K562 (cell line): ENCODE measurements around the gene NKAPL. TPM values are rescaled to one million over a fixed set of nuclear protein-coding genes. Genes with fewer than 3 reads are reported as not detected.

Experiments
- ATAC-seq: fragments of 200-7000 bp; cut with Tn5 transposase; 3 replicates; pipeline ENCODE4 v1.9.1; 2020; ENCODE audit warnings: moderate library complexity
- BruUV-seq: library from RNA; stranded (reverse); fragments of 400-500 nt; replicated peaks from 2 replicates; lab custom pipeline; 2021; lab: Mats Ljungman, UMichigan
- CTCF ChIA-PET: fragments of 300-600 bp; formaldehyde crosslinking; extraction: SDS; loops from one replicate; lab custom pipeline; 2021; ENCODE audit warnings: low intra/inter-chr PET ratio; lab: Yijun Ruan, JAX
- POLR2A ChIA-PET: fragments of 300-600, 350-650 bp; sonication (Branson Sonifier 250); formaldehyde crosslinking; extraction: SDS; loops from one replicate; lab custom pipeline; 2021; ENCODE audit warnings: antibody characterized with exemption, inconsistent platforms; lab: Yijun Ruan, JAX
- DNase-seq, 4 experiments: peaks; one replicate each; pipeline versions ENCODE4 v3.0.0 to v3.0.0-alpha.2; 2011 to 2018; ENCODE audit warnings: low spot score in 3 of 4, mixed read lengths in 3 of 4; ENCODE audit errors: extremely low read depth in 1 of 4
- FAIRE-seq: peaks from 2 replicates; lab custom pipeline; 2011; peaks lifted over from hg19 to GRCh38; lab: Jason Lieb, UNC
- H2AFZ ChIP-seq: 2 replicates; pipeline ENCODE4 v1.6.0; 2011; ENCODE audit warnings: low read depth, low read length, control low read depth, inconsistent platforms
- H3K27ac ChIP-seq: fragments of 200-600 bp; 3 replicates; pipeline ENCODE4 v1.8.0; 2011; ENCODE audit warnings: low read depth, mild to moderate bottlenecking, control low read depth, inconsistent platforms, low read length, moderate library complexity, mixed read lengths; ENCODE audit errors: extremely low read depth
- H3K27me3 ChIP-seq, 2 experiments: fragments of 300-600 bp in 1 of 2; 2 replicates in 1 of 2; 3 replicates in 1 of 2; pipeline versions ENCODE4 v1.6.0 to v1.8.0; 2011; ENCODE audit warnings: inconsistent platforms in 2 of 2, low read length in 2 of 2, mild to moderate bottlenecking in 1 of 2, mixed read lengths in 1 of 2, moderate library complexity in 1 of 2; ENCODE audit not compliant: control insufficient read depth in 2 of 2, insufficient read depth in 2 of 2
- H3K36me3 ChIP-seq: fragments of 300-600 bp; 3 replicates; pipeline ENCODE4 v1.8.0; 2011; ENCODE audit warnings: mild to moderate bottlenecking, low read length, inconsistent platforms; ENCODE audit not compliant: control insufficient read depth, insufficient read depth
- H3K4me1 ChIP-seq, 2 experiments: fragments of 200-600 bp in 1 of 2; replicated peaks in 1 of 2; 2 replicates in 1 of 2; 3 replicates in 1 of 2; pipeline versions ENCODE4 v1.5.1 to v1.8.0; 2011; ENCODE audit warnings: inconsistent platforms in 2 of 2, low read length in 2 of 2, mild to moderate bottlenecking in 1 of 2, mixed read lengths in 1 of 2, moderate library complexity in 1 of 2; ENCODE audit not compliant: control insufficient read depth in 2 of 2, insufficient read depth in 2 of 2
- H3K4me2 ChIP-seq: 2 replicates; pipeline ENCODE4 v1.6.1; 2011; ENCODE audit warnings: low read length, control low read depth, inconsistent platforms, mixed read lengths; ENCODE audit not compliant: insufficient read depth
- H3K4me3 ChIP-seq: fragments of 200-600 bp; sonication (generic), shearing (Covaris generic); 2 replicates; pipeline ENCODE4 v1.5.1; 2016; ENCODE audit warnings: control low read depth, inconsistent platforms
- H3K79me2 ChIP-seq: fragments of 200-600 bp; 3 replicates; pipeline ENCODE4 v1.8.0; 2011; ENCODE audit warnings: low read length, inconsistent platforms; ENCODE audit not compliant: control insufficient read depth, insufficient read depth
- H3K9ac ChIP-seq, 2 experiments: 2 replicates each; pipeline versions ENCODE4 v1.6.0 to v1.6.1; 2011; ENCODE audit warnings: low read depth in 2 of 2, low read length in 2 of 2, control low read depth in 1 of 2, inconsistent platforms in 1 of 2, mild to moderate bottlenecking in 1 of 2, mixed read lengths in 1 of 2; ENCODE audit not compliant: insufficient read depth in 1 of 2
- H3K9me1 ChIP-seq: one replicate; pipeline ENCODE4 v1.6.0; 2011; ENCODE audit warnings: inconsistent platforms, mild to moderate bottlenecking, low read length, moderate library complexity; ENCODE audit not compliant: control insufficient read depth, insufficient read depth
- H3K9me3 ChIP-seq: replicated peaks from 2 replicates; pipeline ENCODE4 v1.5.1; 2011; ENCODE audit warnings: low read depth, low read length, inconsistent platforms; ENCODE audit not compliant: control insufficient read depth, insufficient read depth
- H4K20me1 ChIP-seq: replicated peaks from 2 replicates; pipeline ENCODE4 v1.6.1; 2011; ENCODE audit warnings: low read length, inconsistent platforms, mixed read lengths; ENCODE audit not compliant: control insufficient read depth, insufficient read depth
- DPF2 ChIP-seq: fragments of 450-650 bp; IDR thresholded peaks from 2 replicates; pipeline ENCODE4 v1.6.1; 2016
- EHMT2 ChIP-seq: fragments of 450-650 bp; IDR thresholded peaks from 2 replicates; pipeline ENCODE4 v1.6.1; 2018; ENCODE audit warnings: antibody characterized with exemption
- L3MBTL2 ChIP-seq: fragments of 450-650 bp; IDR thresholded peaks from 2 replicates; pipeline ENCODE4 v1.6.1; 2016; ENCODE audit warnings: mild to moderate bottlenecking, moderate library complexity
- MLLT1 ChIP-seq, 2 experiments: fragments of 450-650 bp; IDR thresholded peaks; 2 replicates each; pipeline ENCODE4 v1.6.1; 2016
- NEUROD1 ChIP-seq: fragments of 150-350 bp; IDR thresholded peaks from 2 replicates; pipeline ENCODE4 v1.6.1; 2014; ENCODE audit warnings: borderline replicate concordance, low read length, low read depth; ENCODE audit not compliant: partially characterized antibody
- NUFIP1 ChIP-seq: fragments of 450-650 bp; IDR thresholded peaks from 2 replicates; pipeline ENCODE4 v1.6.1; 2018; ENCODE audit not compliant: partially characterized antibody
- RB1 ChIP-seq: fragments of 450-650 bp; IDR thresholded peaks from 2 replicates; pipeline ENCODE4 v1.6.1; 2017; ENCODE audit warnings: low read depth, mild to moderate bottlenecking
- SIN3A ChIP-seq, 2 experiments: fragments of 150-350 bp in 1 of 2; IDR thresholded peaks; 2 replicates each; pipeline ENCODE4 v1.6.1; 2011 to 2016; ENCODE audit warnings: borderline replicate concordance in 2 of 2, low read depth in 2 of 2, low read length in 2 of 2, mild to moderate bottlenecking in 2 of 2, moderate library complexity in 2 of 2; ENCODE audit not compliant: control insufficient read depth in 1 of 2
- SP1 ChIP-seq: sonication (generic); formaldehyde crosslinking; IDR thresholded peaks from 2 replicates; pipeline ENCODE4 v1.8.1; 2022; ENCODE audit warnings: mild to moderate bottlenecking, missing genetic modification reagents
- TCF7L2 ChIP-seq: fragments of 150-350 bp; IDR thresholded peaks from 2 replicates; pipeline ENCODE4 v1.6.1; 2016; ENCODE audit warnings: low read depth, mild to moderate bottlenecking, low read length, moderate library complexity
- ZBTB7A ChIP-seq: IDR thresholded peaks from 2 replicates; pipeline ENCODE4 v1.6.1; 2011; ENCODE audit warnings: low read depth, mild to moderate bottlenecking, low read length, moderate library complexity, borderline replicate concordance; ENCODE audit not compliant: control insufficient read depth
- ZNF507 ChIP-seq: conservative IDR thresholded peaks from 2 replicates; pipeline ENCODE4 v1.6.1; 2017; ENCODE audit warnings: missing genetic modification characterization, missing compliant biosample characterization
- ZNF766 ChIP-seq: fragments of 200-800 bp; sonication (Bioruptor generic); conservative IDR thresholded peaks from 2 replicates; pipeline ENCODE4 v1.6.1; 2016; ENCODE audit warnings: missing genetic modification characterization, missing compliant biosample characterization
- WGBS: fragments of 100-300 bp; shearing (Covaris generic); methylation state at CpG from one replicate; pipeline ENCODE4 v1.1.6; 2016; ENCODE audit warnings: low coverage, mixed read lengths; ENCODE audit not compliant: insufficient coverage; ENCODE audit errors: missing lambda C conversion rate; 5-methylcytosine and 5-hydroxymethylcytosine counted together
- in situ Hi-C: fragments of 300-500 bp; cut with MboI; formaldehyde crosslinking; loops from 4 replicates; pipeline ENCODE4 v1.15.0; 2018; ENCODE audit warnings: inconsistent platforms, mixed read lengths
- intact Hi-C: fragments of 100-400 bp; cut with micrococcal nuclease; formaldehyde crosslinking; loops from 2 replicates; pipeline ENCODE4 v1.14.2; 2022
- polyA plus RNA-seq, 8 experiments: library from polyadenylated mRNA; depleted of rRNA in 4 of 8; stranded (reverse) in 5 of 8; unstranded in 3 of 8; fragments of >200 nt; fragmentation: Nextera tagmentation in 2 of 8; fragmentation: Illumina TruSeq in 1 of 8; extraction: Ambion mirVana in 2 of 8; extraction: Trizol in 1 of 8; gene quantifications; 2 replicates each; pipeline versions ENCODE4 v1.2.1 to v1.2.3, GENCODE V29; 2011 to 2014; ENCODE audit warnings: inconsistent platforms in 1 of 8, missing spikeins in 1 of 8
- total RNA-seq, 7 experiments: library from RNA; depleted of rRNA in 6 of 7; stranded (reverse); fragments of >200 nt in 6 of 7; fragmentation: Illumina TruSeq in 2 of 7; extraction: Trizol in 2 of 7; gene quantifications; 2 replicates each; pipeline versions ENCODE4 v1.2.1 to v1.2.3, GENCODE V29; 2011 to 2021; ENCODE audit warnings: low replicate concordance in 1 of 7
- TF ChIP-seq, protein P1 (sequence below), 2 experiments: fragments of 450-650 bp in 1 of 2; sonication (generic) in 1 of 2; formaldehyde crosslinking; conservative IDR thresholded peaks; 2 replicates each; pipeline versions ENCODE4 v1.4.0 to v1.8.1; 2020 to 2022; ENCODE audit warnings: mild to moderate bottlenecking in 1 of 2, missing genetic modification reagents in 1 of 2
- TF ChIP-seq, protein P2 (sequence below): fragments of 450-650 bp; IDR thresholded peaks from 2 replicates; pipeline ENCODE4 v1.6.1; 2018; ENCODE audit not compliant: partially characterized antibody

Gene NKAPL
- total and polyA plus RNA-seq, 9 of the 15 experiments (the other 6 are each of a cell fraction or from before 2014, with no cell fraction given): not detected

DNA sequence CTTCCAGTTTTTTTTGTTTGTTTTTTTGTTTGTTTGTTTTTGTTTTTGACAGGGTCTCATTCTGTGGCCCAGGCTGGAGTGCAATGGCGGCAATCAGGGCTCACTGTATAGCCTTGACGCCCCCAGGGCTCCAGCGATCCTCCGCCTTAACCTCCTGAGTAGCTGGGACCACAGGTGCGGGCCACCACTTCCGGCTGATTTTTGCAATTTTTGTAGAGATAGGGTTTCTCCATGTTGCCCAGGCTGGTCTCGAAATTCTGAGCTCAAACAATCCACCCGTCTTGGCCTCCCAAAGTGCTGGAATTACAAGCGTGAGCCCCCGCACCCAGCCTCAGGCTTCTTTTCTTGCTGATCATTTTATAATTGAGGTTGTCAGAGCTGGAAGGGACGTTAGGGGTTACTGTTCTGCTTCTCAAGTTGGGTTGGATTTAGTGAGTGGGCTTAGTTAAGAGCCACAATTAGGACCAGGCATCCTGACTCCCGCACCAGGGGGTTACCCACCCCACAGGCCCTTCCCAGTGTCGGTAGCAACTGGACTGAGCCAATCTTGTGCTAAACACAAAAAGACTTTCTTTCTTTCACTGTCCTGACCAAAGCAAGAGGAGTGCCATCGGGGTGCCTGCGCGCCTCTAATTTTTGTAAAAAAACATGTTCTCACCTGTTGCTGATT, 47.1 kb upstream of the NKAPL start:
- ATAC-seq: peak; percentile 74
- POLR2A ChIA-PET: interaction anchor here (0.6 to 2.3 kb wide), 18 partner anchors 9 to 397 kb away, joined by 3 to 19 read pairs (median 3); partner anchors contain the start of gene ZKSCAN8
- H3K4me1 ChIP-seq: peaks cover 12 to 19% of the 10 kb centered on the region in 2 experiments
- TF ChIP-seq TCF7L2: 0 out of 2 replicates have a peak, but pooled peaks have one; percentile 52
- TF ChIP-seq DPF2: peak; percentile 10; the same call in 1 of the 2 replicates
- TF ChIP-seq NEUROD1: peak; percentile 36
- peak; percentile 25; the same call in 1 of the 2 replicates for TF ChIP-seq ZNF507 (tag)
- TF ChIP-seq, protein P1, sequence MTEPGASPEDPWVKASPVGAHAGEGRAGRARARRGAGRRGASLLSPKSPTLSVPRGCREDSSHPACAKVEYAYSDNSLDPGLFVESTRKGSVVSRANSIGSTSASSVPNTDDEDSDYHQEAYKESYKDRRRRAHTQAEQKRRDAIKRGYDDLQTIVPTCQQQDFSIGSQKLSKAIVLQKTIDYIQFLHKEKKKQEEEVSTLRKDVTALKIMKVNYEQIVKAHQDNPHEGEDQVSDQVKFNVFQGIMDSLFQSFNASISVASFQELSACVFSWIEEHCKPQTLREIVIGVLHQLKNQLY (CRISPR knock-in tag; conservative IDR thresholded peaks at IDR 0.05): no peak
- TF ChIP-seq, protein P2, sequence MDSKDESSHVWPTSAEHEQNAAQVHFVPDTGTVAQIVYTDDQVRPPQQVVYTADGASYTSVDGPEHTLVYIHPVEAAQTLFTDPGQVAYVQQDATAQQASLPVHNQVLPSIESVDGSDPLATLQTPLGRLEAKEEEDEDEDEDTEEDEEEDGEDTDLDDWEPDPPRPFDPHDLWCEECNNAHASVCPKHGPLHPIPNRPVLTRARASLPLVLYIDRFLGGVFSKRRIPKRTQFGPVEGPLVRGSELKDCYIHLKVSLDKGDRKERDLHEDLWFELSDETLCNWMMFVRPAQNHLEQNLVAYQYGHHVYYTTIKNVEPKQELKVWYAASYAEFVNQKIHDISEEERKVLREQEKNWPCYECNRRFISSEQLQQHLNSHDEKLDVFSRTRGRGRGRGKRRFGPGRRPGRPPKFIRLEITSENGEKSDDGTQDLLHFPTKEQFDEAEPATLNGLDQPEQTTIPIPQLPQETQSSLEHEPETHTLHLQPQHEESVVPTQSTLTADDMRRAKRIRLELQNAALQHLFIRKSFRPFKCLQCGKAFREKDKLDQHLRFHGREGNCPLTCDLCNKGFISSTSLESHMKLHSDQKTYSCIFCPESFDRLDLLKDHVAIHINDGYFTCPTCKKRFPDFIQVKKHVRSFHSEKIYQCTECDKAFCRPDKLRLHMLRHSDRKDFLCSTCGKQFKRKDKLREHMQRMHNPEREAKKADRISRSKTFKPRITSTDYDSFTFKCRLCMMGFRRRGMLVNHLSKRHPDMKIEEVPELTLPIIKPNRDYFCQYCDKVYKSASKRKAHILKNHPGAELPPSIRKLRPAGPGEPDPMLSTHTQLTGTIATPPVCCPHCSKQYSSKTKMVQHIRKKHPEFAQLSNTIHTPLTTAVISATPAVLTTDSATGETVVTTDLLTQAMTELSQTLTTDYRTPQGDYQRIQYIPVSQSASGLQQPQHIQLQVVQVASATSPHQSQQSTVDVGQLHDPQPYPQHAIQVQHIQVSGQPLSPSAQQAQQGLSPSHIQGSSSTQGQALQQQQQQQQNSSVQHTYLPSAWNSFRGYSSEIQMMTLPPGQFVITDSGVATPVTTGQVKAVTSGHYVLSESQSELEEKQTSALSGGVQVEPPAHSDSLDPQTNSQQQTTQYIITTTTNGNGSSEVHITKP: peak; percentile 98
- peak; percentile 61; the same call in 1 of the 2 replicates for TF ChIP-seq RB1
- TF ChIP-seq EHMT2: 0 out of 2 replicates have a peak, but pooled peaks have one; percentile 19
- TF ChIP-seq MLLT1 (IDR thresholded peaks at IDR 0.05): 0 out of 4 replicates have a peak, but pooled peaks of 1 of the 2 experiments have one; percentile 26
- peak; percentile 42; the same call in 1 of the 2 replicates for TF ChIP-seq ZNF766 (CRISPR knock-in tag)
- TF ChIP-seq ZBTB7A: peak; percentile 65; the same call in 1 of the 2 replicates
- TF ChIP-seq SP1 (CRISPR knock-in tag): peak; percentile 18; the same call in 1 of the 2 replicates
- TF ChIP-seq SIN3A (IDR thresholded peaks at IDR 0.05; ENCODE audit: borderline replicate concordance in 2 of 2, control insufficient read depth in 1 of 2, low read depth in 2 of 2, low read length in 2 of 2): peak in 1 of 2 experiments; percentile 14; a peak in 1 of 4 replicates
- peak; percentile 68 for TF ChIP-seq L3MBTL2
- peak; percentile 41 for TF ChIP-seq NUFIP1

More for the DNA sequence above, 47.1 kb upstream of the NKAPL start:
- peaks cover 2% of the 10 kb centered on the region; the same call in 1 of the 3 replicates for H3K79me2 ChIP-seq
- peaks cover 5% of the 10 kb centered on the region; the same call in 1 of the 2 replicates for H3K9me3 ChIP-seq
- DNase-seq (peak; percentile 47 to 67 (median 58)), FAIRE-seq (peak; percentile 62)
- H2AFZ ChIP-seq: peak overlapping the region; percentile 96
- H3K9ac ChIP-seq: peak overlapping the region; percentile 70 to 91
- H3K36me3 ChIP-seq: no peaks in the 10 kb centered on the region
- peak overlapping the region; percentile 86 for H3K4me2 ChIP-seq
- peak overlapping the region; percentile 48 for H3K4me3 ChIP-seq
- CTCF ChIA-PET: interaction anchor here (0.6 kb wide), 1 partner anchor 145 kb away, joined by 3 read pairs; no protein-coding TSS in a partner anchor
- under 1% methylated on average over 16 of the region's 16 CpGs for WGBS
- H3K27me3 ChIP-seq: no peaks in the 10 kb centered on the region
- intact Hi-C loops: loop anchor here (2.0 to 10.0 kb wide), 5 partner anchors 50 to 1047 kb away; a partner anchor contains a TSS
- peak overlapping the region; percentile 74 for H3K27ac ChIP-seq
- no peaks in the 10 kb centered on the region for H3K9me1 ChIP-seq
- no peaks in the 10 kb centered on the region for H4K20me1 ChIP-seq
- in situ Hi-C loops: no loop called here
- TSS peak; percentile 34 for BruUV-seq
